Measurements from ENCODE around the gene UBE2D1.

The UBE2D1 gene

DNA sequence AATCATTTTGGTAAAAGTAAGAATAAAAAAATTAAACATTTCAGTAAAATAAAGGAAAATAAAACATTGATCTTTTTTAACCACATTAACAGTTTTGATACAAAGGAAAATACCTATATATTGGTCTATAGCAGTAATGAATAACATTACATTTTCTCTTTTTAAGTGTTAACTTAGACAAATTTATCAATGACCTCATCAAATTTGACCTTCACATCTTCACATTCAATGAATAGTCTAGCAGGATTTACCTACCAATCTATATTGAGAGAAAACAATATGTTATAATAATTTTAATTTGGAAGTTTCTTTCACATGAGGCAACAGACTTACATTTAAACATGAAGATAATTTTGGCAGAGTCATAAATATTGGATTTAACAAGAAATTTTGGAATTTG lies 17.9 kb upstream of the UBE2D1 start:
- TF ChIP-seq, protein P1, sequence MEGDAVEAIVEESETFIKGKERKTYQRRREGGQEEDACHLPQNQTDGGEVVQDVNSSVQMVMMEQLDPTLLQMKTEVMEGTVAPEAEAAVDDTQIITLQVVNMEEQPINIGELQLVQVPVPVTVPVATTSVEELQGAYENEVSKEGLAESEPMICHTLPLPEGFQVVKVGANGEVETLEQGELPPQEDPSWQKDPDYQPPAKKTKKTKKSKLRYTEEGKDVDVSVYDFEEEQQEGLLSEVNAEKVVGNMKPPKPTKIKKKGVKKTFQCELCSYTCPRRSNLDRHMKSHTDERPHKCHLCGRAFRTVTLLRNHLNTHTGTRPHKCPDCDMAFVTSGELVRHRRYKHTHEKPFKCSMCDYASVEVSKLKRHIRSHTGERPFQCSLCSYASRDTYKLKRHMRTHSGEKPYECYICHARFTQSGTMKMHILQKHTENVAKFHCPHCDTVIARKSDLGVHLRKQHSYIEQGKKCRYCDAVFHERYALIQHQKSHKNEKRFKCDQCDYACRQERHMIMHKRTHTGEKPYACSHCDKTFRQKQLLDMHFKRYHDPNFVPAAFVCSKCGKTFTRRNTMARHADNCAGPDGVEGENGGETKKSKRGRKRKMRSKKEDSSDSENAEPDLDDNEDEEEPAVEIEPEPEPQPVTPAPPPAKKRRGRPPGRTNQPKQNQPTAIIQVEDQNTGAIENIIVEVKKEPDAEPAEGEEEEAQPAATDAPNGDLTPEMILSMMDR (IDR thresholded peaks at IDR 0.05; ENCODE audit: poor library complexity, severe bottlenecking), result no peak
- no peak for DNase-seq (ENCODE audit: low spot score)

DNA sequence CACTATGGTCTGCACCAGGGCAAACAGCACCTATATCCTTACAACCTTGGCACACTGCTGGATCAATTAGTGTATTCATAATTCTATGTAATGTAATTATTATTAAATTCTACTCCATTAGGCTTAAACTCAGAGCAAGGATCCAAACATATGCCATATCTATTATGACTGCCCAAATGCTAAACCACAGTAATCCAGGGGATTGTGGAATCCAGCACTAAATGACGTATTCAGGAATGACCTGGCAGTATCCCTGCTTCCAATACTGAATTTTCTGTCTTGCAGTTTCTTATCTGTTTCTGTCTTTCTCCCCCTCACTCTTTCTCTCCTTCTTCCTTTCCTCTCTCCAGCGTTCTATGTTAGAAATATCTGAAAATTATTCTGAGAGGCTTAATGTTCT lies 16.5 kb upstream of the UBE2D1 start:
- no peak overlapping the region for H3K27ac ChIP-seq (ENCODE audit: poor library complexity, severe bottlenecking)
- H3K27me3 ChIP-seq (ENCODE audit: insufficient read depth, poor library complexity, severe bottlenecking), result no peaks in the 10 kb centered on the region
- no peaks in the 10 kb centered on the region for H3K9me3 ChIP-seq (ENCODE audit: severe bottlenecking)
- no peak for ATAC-seq (ENCODE audit: low read depth)
- peaks cover 6% of the 10 kb centered on the region for H3K4me1 ChIP-seq (ENCODE audit: insufficient read depth, poor library complexity, severe bottlenecking)
- no peak overlapping the region for H3K4me3 ChIP-seq (ENCODE audit: severe bottlenecking)
- DNase-seq (ENCODE audit: low spot score), result no peak
- TF ChIP-seq, protein P1 (IDR thresholded peaks at IDR 0.05; ENCODE audit: poor library complexity, severe bottlenecking), result no peak
- no peaks in the 10 kb centered on the region for H3K36me3 ChIP-seq (ENCODE audit: low read depth)

More for the DNA sequence above, 17.9 kb upstream of the UBE2D1 start:
- Histone ChIP-seq H3K4me3 (ENCODE audit: severe bottlenecking) (no peak overlapping the region), H3K27me3 (ENCODE audit: insufficient read depth, poor library complexity, severe bottlenecking) (no peaks in the 10 kb centered on the region), H3K27ac (ENCODE audit: poor library complexity, severe bottlenecking) (no peak overlapping the region), H3K4me1 (ENCODE audit: insufficient read depth, poor library complexity, severe bottlenecking) (no peaks in the 10 kb centered on the region), H3K9me3 (ENCODE audit: severe bottlenecking) (no peaks in the 10 kb centered on the region), H3K36me3 (ENCODE audit: low read depth) (no peaks in the 10 kb centered on the region)
- no peak for ATAC-seq (ENCODE audit: low read depth)

DNA sequence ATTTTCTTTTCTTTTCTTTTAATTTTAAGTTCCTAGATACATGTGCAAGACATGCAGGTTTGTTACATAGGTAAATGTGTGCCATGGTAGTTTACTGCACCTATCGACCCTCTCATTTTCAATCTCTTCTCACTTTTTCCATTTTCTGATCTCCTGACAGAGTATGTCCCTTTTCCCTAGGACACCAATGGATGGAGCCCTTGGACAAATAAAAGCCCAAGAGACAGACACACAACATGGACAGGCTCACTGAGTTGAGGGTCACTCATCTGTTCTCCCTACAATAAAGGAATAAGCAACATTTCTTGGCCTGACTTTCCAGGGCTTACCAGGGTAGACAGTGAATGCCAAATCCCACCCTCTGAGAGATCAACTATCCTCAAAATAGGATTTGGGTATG lies 15.2 kb upstream of the UBE2D1 start:
- H3K4me3 ChIP-seq (ENCODE audit: severe bottlenecking), result no peak overlapping the region
- DNase-seq (ENCODE audit: low spot score) (no peak), ATAC-seq (ENCODE audit: low read depth) (no peak)
- no peaks in the 10 kb centered on the region for H3K9me3 ChIP-seq (ENCODE audit: severe bottlenecking)
- H3K27me3 ChIP-seq (ENCODE audit: insufficient read depth, poor library complexity, severe bottlenecking), result no peaks in the 10 kb centered on the region
- H3K27ac ChIP-seq (ENCODE audit: poor library complexity, severe bottlenecking), result no peak overlapping the region
- H3K4me1 ChIP-seq (ENCODE audit: insufficient read depth, poor library complexity, severe bottlenecking), result peaks cover 6% of the 10 kb centered on the region
- TF ChIP-seq, protein P1 (IDR thresholded peaks at IDR 0.05; ENCODE audit: poor library complexity, severe bottlenecking), result no peak
- H3K36me3 ChIP-seq (ENCODE audit: low read depth), result no peaks in the 10 kb centered on the region

DNA sequence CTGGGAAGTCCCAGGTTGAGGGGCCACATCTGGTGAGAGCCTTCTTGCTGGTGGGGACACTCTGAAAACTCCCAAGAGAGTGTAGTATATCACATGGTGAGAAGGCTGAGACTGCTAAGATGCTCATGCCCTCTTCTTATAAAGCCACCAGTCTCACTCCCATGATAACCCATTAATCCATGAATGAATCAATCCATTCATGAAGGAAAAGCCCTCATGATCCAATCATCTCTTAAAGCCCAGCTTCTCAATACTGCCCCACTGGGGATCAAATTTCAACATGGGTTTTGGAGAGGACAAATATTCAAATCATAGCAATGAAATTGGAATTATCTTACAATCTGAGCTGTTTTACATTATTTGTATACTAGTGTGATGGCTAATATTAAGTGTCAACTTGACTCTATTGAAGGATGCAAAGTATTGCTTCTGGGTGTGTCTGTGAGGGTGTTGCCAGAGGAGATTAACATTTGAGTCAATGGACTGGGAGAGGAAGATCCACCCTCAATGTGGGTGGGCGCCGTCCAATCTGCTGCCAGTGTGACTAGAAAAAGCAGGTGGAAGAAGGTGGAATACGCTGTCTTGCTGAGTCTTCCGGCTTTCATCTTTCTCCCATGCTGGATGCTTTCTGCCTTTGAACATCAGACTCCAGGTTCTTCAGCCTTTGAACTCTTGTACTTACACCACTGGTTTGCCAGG lies 14.3 kb upstream of the UBE2D1 start:
- H3K4me3 ChIP-seq (ENCODE audit: severe bottlenecking), result no peak overlapping the region
- TF ChIP-seq, protein P1 (IDR thresholded peaks at IDR 0.05; ENCODE audit: poor library complexity, severe bottlenecking), result no peak
- no peak overlapping the region for H3K27ac ChIP-seq (ENCODE audit: poor library complexity, severe bottlenecking)
- no peaks in the 10 kb centered on the region for H3K9me3 ChIP-seq (ENCODE audit: severe bottlenecking)
- DNase-seq (ENCODE audit: low spot score), result no peak
- no peak for ATAC-seq (ENCODE audit: low read depth)
- H3K4me1 ChIP-seq (ENCODE audit: insufficient read depth, poor library complexity, severe bottlenecking), result peaks cover 6% of the 10 kb centered on the region
- H3K27me3 ChIP-seq (ENCODE audit: insufficient read depth, poor library complexity, severe bottlenecking), result no peaks in the 10 kb centered on the region
- H3K36me3 ChIP-seq (ENCODE audit: low read depth), result no peaks in the 10 kb centered on the region
